KOPT-K1 (cell line): ENCODE measurements around the gene SNCB.

Experiments
- H3K27ac ChIP-seq: fragments of 200-600 bp; sonication (generic); 2 replicates; pipeline ENCODE4 v1.5.1; 2016; ENCODE audit warnings: antibody characterized with exemption, mild to moderate bottlenecking, low read depth, low read length; ENCODE audit not compliant: poor library complexity, severe bottlenecking
- H3K36me3 ChIP-seq: fragments of 200-600 bp; sonication (generic); 2 replicates; pipeline ENCODE4 v1.5.1; 2017; ENCODE audit warnings: antibody characterized with exemption, mild to moderate bottlenecking, low read length, moderate library complexity; ENCODE audit not compliant: insufficient read depth
- H3K9me3 ChIP-seq: fragments of 200-600 bp; sonication (generic); 2 replicates; pipeline ENCODE4 v1.5.1; 2017; ENCODE audit warnings: antibody characterized with exemption, low read length, mild to moderate bottlenecking; ENCODE audit not compliant: insufficient read depth, poor library complexity, severe bottlenecking

Gene SNCB

DNA sequence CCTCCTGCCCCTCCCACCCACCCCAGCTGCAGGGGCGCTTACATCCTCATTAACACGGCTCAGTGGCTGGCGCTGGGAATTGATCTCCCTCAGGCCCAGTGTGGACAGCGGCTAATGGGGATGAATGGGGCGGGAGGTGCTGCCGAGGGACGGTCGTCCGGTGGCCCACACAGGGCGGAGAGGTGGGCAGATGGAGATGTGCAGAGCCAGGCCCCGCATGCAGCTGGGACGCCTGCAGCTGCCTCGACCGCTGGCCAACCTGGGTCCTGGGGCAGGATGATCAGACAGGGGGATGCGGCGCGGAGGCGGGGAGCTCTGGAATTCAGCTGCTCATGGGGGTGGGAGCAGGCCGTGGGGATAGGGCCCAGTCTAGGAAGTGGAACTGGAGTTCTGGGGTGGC lies 34.6 kb upstream of the SNCB start:
- Histone ChIP-seq H3K9me3 (no peaks in the 10 kb centered on the region), H3K36me3 (no peaks in the 10 kb centered on the region), H3K27ac (no peak overlapping the region)

DNA sequence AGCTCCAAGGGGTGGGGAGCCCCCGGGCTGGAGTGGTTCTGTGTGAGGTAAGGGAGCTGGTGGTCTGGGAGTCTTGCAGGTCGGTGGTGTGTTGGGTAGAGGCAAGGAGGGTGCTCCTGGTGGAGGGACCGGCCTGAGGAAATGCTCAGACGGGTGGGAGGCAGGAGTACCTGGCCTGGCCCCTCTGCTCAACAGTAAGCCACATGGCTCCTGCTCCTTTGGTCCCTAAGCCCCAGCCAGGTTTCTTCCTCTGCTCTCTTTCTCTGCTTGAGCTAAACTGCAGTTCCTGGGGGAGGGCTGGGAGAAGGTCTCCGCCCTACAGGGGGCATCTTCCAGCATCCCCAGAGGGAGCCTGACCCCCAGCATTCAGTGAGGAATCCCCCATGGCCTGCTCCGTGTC lies 34.1 kb upstream of the SNCB start:
- no peaks in the 10 kb centered on the region for H3K9me3 ChIP-seq
- no peak overlapping the region for H3K27ac ChIP-seq
- H3K36me3 ChIP-seq: no peaks in the 10 kb centered on the region

DNA sequence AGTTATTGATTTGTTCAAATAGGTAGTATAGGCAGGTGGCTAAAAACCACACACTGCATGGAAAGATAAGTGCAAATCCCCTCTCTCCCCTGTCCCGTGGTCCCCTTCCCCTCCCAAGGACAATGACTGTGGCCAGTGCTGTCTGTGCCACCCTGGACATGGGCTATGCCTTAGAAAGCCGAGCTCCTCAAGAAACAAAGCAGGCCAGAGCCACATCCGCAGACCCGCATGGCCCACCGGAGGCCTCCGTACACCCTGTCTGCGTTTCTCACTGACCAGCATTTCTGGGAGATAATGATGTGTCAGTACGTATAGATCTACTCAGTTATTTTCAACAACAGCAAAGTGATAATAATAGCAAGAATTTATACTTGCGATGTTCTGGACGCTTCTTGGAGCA lies 33.2 kb upstream of the SNCB start:
- H3K9me3 ChIP-seq: no peaks in the 10 kb centered on the region
- no peaks in the 10 kb centered on the region for H3K36me3 ChIP-seq
- H3K27ac ChIP-seq: no peak overlapping the region

DNA sequence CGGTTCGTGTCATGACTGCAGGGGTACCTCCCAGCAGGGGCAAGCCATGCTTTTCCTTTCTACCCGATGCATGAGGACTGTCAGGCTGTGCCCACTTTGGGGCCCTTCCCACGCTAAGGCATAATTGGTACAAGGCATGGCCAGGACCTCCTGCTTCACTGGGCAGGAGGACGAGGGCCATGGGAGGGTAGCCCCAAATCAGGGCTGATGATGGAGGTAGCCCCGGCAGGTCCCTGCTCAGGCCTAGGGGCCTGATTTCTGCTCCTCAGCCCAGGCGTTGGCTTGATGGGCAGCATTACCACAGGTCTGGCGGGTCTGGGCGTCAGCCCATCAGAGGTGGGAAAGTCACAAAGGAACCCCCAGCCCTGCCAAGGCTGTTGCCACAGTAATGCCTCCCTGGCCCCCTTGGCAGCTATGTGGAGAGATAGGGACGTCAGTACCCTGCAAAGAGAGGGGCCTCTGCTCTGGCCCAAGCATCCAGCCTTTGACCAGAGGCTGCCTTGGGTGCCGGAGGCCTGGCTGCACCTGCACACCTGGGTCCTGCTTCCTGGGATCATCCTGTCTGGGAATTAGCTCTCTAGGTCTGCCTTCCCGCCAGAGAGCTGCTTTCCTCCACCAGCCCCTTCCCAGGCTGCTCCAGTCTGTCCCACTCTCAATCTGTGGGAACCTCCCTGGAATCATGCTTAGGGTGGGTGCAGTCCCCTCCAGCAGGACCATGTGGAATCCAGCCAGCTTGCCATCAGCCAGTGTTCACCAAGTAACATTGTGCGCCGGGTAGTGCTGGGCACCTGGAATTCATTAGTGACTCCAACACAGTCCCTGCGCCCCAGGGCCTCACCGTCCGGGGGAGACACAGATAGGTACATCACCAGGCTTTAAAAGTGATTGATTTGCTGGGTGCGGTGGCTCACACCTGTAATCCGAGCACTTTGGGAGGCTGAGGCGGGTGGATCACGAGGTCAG lies 32.3 kb upstream of the SNCB start:
- Histone ChIP-seq H3K27ac (no peak overlapping the region), H3K9me3 (no peaks in the 10 kb centered on the region), H3K36me3 (no peaks in the 10 kb centered on the region)

DNA sequence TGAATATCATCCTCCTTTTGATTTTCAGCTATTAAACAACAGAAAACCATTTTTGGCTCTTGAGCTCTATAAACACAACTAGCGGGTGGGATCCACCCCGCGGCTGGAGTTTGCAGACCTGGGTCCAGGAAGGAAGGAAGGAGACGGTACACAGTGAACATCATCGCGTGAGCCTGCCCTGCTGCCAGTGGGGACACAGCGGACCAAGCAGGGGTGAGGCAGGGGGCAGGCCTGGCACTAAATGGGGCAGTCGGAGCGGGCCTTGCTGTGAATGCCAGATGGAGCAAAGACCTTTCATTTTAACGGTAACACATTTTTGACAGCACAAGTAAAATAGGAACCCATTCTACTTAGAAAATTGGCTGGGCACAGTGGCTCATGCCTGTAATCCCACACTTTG lies 31.3 kb upstream of the SNCB start:
- no peak overlapping the region for H3K27ac ChIP-seq
- H3K36me3 ChIP-seq: no peaks in the 10 kb centered on the region
- H3K9me3 ChIP-seq: no peaks in the 10 kb centered on the region

DNA sequence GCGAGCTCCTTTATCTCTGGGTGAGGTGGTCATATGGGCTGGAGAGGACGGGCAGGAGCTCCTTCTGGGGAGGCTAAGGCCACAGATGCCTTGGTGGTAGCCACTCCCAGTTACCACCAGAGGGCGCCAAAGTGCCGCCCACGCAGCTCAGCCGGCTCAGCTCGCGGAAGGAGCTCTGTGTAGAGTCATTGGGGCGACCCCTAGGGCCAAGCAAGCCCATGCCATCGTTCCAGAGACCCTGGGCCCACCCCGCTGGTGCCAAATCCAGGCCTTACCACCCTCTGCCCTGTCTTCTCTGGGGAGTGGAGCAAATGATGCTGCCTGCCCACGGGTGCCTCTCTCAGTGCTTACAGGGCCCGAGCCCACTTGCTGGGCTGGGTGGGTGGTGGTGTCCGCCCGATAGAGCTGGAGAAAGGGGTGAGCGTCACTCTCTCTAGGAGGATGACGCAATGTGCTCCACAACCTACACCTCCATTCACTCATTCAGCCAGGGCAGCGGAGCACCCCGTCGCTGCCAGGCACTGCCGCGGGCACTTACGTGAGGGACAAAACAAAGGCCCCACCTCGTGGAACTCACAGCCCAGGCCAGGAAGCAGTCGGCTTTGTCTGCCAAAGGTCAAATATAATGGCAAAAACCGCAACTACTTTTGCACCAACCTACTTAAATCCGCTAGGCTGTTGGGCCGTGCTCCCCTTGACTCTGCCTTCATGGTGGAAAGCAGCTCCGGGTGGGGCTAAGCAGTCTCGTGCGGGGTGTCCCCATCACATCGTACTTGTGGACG lies 30.7 kb upstream of the SNCB start:
- H3K36me3 ChIP-seq: no peaks in the 10 kb centered on the region
- H3K27ac ChIP-seq: no peak overlapping the region
- no peaks in the 10 kb centered on the region for H3K9me3 ChIP-seq

DNA sequence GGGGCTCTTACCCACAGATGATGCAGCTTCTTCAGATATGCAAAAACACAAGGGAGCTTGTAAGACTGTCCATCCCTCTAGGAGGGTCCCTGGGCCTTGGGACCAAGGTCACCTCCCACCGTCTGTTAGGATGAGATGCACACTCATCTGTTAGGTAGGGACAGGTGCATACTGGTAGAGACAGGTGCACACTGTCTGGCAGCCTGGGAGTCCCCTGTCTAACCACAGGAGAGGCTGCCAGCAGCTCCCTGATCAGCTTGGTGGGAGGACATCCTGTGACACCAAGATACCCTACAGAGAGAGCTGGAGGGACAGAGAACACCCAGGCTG lies 30.2 kb upstream of the SNCB start:
- Histone ChIP-seq H3K36me3 (no peaks in the 10 kb centered on the region), H3K27ac (no peak overlapping the region), H3K9me3 (no peaks in the 10 kb centered on the region)

DNA sequence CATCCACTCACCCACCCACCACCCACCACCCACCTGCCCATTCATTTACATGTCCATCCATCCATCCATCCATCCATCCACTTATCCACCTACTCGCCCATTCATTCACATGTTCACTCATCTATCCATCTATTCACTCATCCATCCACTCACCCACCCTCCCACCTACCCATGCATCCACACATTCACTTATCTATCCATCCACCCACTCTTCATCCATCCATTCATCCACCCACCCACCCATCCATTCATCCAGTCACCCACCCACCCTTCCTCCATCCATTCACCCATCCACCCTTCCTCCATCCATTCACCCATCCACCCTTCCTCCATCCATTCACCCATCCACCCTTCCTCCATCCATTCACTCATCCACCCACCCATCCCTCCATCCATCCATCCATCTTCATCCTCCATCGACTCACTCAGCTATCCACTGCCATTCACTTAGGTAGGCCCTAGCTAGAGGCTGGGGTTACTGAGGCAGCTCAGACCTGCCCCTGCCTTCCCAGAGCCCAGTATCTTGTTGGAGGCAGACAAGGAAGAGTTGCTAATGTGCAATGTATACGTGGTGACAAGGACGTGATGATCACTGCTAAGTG lies 29.6 kb upstream of the SNCB start:
- Histone ChIP-seq H3K36me3 (no peaks in the 10 kb centered on the region), H3K9me3 (no peaks in the 10 kb centered on the region), H3K27ac (no peak overlapping the region)

DNA sequence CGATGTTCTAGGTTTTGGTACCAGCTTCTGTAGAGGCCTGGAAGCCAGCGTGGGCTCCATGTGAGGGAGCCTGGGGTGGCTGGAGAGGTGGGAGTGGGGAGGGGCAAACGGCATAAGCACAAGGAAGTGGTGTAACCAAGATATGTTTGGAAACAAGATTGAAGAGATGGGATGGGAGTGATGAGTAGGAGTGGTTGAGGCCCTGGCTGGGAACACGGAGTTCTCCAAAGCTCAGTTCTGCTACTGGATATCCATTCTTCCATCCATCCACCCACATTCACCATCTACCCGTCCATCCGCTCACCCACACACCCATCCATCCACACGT lies 29.1 kb upstream of the SNCB start:
- no peaks in the 10 kb centered on the region for H3K9me3 ChIP-seq
- H3K36me3 ChIP-seq: no peaks in the 10 kb centered on the region
- H3K27ac ChIP-seq: peak overlapping the region; percentile 40

DNA sequence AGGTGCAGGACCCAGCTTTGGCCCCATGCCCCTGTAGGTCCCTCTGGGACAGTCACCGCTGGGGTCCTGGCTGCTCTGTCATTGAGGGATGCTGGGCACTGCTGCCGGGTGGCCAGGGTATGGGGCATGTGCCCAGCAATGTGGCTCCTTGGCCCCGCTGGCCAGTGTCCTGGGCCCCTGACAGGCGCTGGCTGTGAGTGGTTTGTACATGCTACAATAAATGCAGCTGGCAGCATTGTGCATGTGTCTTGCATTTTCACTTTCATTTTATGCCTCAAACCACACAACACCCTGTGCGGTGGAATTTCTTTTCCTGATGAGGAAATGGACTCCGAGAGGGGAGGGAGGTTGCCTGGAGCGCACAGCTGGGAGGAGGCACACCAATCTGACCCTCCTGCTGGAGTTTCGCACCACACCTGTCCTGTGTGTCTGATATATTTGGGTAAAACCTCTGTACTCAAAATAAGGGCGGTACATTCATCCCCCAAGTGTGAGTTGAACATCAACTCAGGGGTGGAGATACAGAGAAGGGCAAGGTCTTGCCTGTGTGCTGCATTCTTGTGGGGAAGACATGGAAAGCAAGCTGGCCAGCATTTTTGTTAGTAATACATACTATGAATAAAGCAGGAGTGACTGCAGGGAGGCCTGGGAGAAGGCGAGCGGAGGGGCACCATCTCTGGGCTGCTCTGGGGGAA lies 28.6 kb upstream of the SNCB start:
- H3K36me3 ChIP-seq: no peaks in the 10 kb centered on the region
- no peaks in the 10 kb centered on the region for H3K9me3 ChIP-seq
- H3K27ac ChIP-seq: peak overlapping the region; percentile 40

DNA sequence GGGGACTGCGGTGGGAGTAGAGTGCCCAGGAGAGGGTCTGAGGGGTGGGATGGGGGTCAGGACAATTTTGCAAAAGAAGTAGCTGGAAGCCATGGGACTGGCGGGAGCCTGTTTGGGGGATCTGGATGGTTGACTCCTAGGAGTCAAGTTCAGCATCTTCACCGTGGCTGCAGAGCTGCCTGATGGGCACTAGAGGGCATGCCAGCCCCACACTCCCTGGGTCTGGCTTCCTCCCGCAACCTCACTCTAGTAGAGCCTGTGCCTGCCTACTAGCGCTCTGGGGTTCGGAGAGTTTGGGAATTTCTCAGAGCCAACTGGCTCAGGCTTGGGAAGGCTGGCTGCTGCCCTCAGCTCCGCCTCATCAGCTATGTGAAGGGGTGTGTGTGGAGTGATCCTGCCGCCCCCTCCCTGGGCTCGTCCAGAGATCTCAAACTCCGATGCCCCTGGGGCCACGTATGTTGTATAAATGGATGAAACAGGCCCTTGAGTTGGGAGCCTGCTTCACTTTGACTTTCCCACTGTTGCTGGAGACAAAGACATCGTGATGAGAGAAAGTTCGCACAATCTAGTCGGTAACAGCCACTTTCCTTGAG lies 27.8 kb upstream of the SNCB start:
- peak overlapping the region; percentile 40 for H3K27ac ChIP-seq
- H3K9me3 ChIP-seq: no peaks in the 10 kb centered on the region
- peaks cover 5% of the 10 kb centered on the region; the same call in 1 of the 2 replicates for H3K36me3 ChIP-seq

DNA sequence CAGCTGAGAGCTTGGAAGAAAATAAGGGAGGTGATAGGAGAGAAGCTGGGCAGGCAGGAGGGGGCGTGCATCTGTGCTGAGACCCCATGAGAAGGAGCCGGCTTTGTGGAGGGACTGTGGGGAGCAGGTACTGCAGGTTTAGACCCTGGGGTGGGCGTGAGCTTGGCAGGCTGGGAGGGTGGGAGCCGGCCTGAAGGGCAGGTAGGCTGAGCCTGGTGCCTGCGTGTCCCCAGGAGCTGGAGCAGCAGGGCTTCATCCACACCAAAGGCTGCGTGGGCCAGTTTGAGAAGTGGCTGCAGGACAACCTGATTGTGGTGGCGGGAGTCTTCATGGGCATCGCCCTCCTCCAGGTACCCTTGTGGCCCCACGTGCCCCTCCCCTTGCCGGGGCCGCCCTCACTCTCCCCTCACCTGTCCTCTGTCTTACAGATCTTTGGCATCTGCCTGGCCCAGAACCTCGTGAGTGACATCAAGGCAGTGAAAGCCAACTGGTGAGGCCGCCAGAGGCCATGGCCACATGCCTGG lies 26.2 kb upstream of the SNCB start:
- Histone ChIP-seq H3K9me3 (no peaks in the 10 kb centered on the region), H3K27ac (no peak overlapping the region), H3K36me3 (peaks cover 5% of the 10 kb centered on the region; the same call in 1 of the 2 replicates)

DNA sequence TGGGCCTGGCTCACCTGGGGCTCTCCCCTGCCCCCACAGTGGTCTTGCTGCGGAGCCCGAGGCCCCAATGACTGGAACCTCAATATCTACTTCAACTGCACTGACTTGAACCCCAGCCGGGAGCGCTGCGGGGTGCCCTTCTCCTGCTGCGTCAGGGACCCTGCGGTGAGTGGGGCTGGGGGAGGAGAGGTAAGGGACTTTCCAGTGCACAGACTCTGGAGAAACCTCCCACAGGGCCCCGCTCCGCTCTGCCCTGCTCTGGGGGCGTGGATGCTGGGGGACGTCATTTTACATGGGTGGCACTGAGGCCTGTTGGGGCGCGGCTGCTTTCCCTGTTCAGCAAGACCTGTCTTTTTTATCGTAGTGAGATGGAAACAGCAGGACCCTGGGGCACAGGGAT lies 24.5 kb upstream of the SNCB start:
- no peaks in the 10 kb centered on the region for H3K9me3 ChIP-seq
- peaks cover 5% of the 10 kb centered on the region; the same call in 1 of the 2 replicates for H3K36me3 ChIP-seq
- no peak overlapping the region for H3K27ac ChIP-seq
